Astrocyte (in vitro differentiated cells and primary cell): Measurements from ENCODE around the gene APLNR. TPM values are rescaled to one million over a fixed set of nuclear protein-coding genes. Genes with fewer than 3 reads are reported as not detected.

Source experiments
- DNase-seq: peaks from one replicate; pipeline ENCODE4 v3.0.0-alpha.2; 2010; ENCODE audit warnings: low read depth
- FAIRE-seq: peaks from 2 replicates; lab custom pipeline; 2011; peaks lifted over from hg19 to GRCh38; lab: Jason Lieb, UNC
- H2AFZ ChIP-seq: 2 replicates; pipeline ENCODE4 v1.6.0; 2012; ENCODE audit warnings: low read depth, low read length, inconsistent platforms
- H3K27ac ChIP-seq: 2 replicates; pipeline ENCODE4 v1.5.1; 2011; ENCODE audit warnings: low read depth, low read length, inconsistent platforms
- H3K27me3 ChIP-seq: 2 replicates; pipeline ENCODE4 v1.6.0; 2011; ENCODE audit warnings: low read length, inconsistent platforms; ENCODE audit not compliant: insufficient read depth
- H3K36me3 ChIP-seq: 2 replicates; pipeline ENCODE4 v1.5.1; 2011; ENCODE audit warnings: low read length, inconsistent platforms; ENCODE audit not compliant: insufficient read depth
- H3K4me1 ChIP-seq: 2 replicates; pipeline ENCODE4 v1.5.1; 2011; ENCODE audit warnings: low read length, inconsistent platforms; ENCODE audit not compliant: insufficient read depth
- H3K4me2 ChIP-seq: 2 replicates; pipeline ENCODE4 v1.6.0; 2012; ENCODE audit warnings: low read length, inconsistent platforms
- H3K4me3 ChIP-seq: 2 replicates; pipeline ENCODE4 v1.5.1; 2011; ENCODE audit warnings: low read depth, mild to moderate bottlenecking, low read length, inconsistent platforms; ENCODE audit not compliant: insufficient read depth
- H3K79me2 ChIP-seq: 2 replicates; pipeline ENCODE4 v1.6.0; 2012; ENCODE audit warnings: mild to moderate bottlenecking, low read length, inconsistent platforms; ENCODE audit not compliant: insufficient read depth
- H3K9ac ChIP-seq: 2 replicates; pipeline ENCODE4 v1.6.0; 2012; ENCODE audit warnings: mild to moderate bottlenecking, low read length, inconsistent platforms
- H3K9me3 ChIP-seq: 2 replicates; pipeline ENCODE4 v1.5.1; 2012; ENCODE audit warnings: low read depth, mild to moderate bottlenecking, low read length, inconsistent platforms; ENCODE audit not compliant: insufficient read depth
- H4K20me1 ChIP-seq: 2 replicates; pipeline ENCODE4 v1.6.0; 2012; ENCODE audit warnings: low read length, inconsistent platforms; ENCODE audit not compliant: insufficient read depth
- H3K27ac Mint-ChIP-seq: one replicate; pipeline ENCODE4 v1.8.0; 2021; ENCODE audit warnings: mild to moderate bottlenecking, mixed read lengths; ENCODE audit not compliant: unreplicated experiment
- H3K27me3 Mint-ChIP-seq: one replicate; pipeline ENCODE4 v1.8.0; 2021; ENCODE audit warnings: low read depth, mixed read lengths; ENCODE audit not compliant: unreplicated experiment
- H3K36me3 Mint-ChIP-seq: one replicate; pipeline ENCODE4 v1.8.0; 2021; ENCODE audit warnings: low read depth, mixed read lengths; ENCODE audit not compliant: unreplicated experiment
- H3K4me1 Mint-ChIP-seq: one replicate; pipeline ENCODE4 v1.8.0; 2021; ENCODE audit warnings: low read depth, mixed read lengths; ENCODE audit not compliant: unreplicated experiment
- H3K4me3 Mint-ChIP-seq: one replicate; pipeline ENCODE4 v1.8.0; 2021; ENCODE audit warnings: mild to moderate bottlenecking, moderate library complexity, mixed read lengths; ENCODE audit not compliant: unreplicated experiment
- H3K9me3 Mint-ChIP-seq: one replicate; pipeline ENCODE4 v1.8.0; 2021; ENCODE audit warnings: mild to moderate bottlenecking, mixed read lengths; ENCODE audit not compliant: unreplicated experiment
- EZH2 ChIP-seq: IDR thresholded peaks from 2 replicates; pipeline ENCODE4 v1.6.1; 2012; ENCODE audit warnings: mild to moderate bottlenecking, low read length, inconsistent platforms; ENCODE audit not compliant: insufficient read depth
- total RNA-seq: library from RNA; stranded (reverse); gene quantifications from 2 replicates; pipeline ENCODE4 v1.2.1, GENCODE V29; 2021
- TF ChIP-seq, protein P1 (sequence below): IDR thresholded peaks from 2 replicates; pipeline ENCODE4 v1.5.1; 2011; ENCODE audit warnings: low read depth, mild to moderate bottlenecking, inconsistent platforms, low read length, moderate library complexity; ENCODE audit not compliant: insufficient read depth

The APLNR gene
- total RNA-seq, 1 donor from 2014 or later: not detected

DNA sequence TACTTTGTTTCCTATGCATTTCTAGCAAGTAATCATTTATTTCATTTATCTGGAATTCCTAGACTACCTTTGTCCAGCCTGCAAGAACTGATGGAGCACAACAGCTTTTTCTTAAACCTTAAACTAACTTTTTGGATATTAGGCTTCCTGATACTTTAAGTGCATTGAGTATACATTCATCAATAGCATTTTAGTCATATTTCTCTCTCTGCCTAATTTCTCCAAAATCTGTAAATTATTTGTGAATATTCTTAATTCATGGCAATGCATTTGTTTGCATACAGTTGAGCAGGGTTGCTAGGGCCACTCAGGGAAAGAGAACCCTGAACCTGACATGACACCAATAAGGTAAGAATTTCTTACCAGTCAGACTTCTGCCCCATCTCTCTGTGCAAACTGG lies 29.1 kb upstream of the APLNR start:
- H3K79me2 ChIP-seq: no peaks in the 10 kb centered on the region
- peaks cover 3% of the 10 kb centered on the region for H3K9me3 Mint-ChIP-seq
- H3K4me1 Mint-ChIP-seq: no peaks in the 10 kb centered on the region
- FAIRE-seq: no peak
- TF ChIP-seq EZH2: no peak
- TF ChIP-seq, protein P1, sequence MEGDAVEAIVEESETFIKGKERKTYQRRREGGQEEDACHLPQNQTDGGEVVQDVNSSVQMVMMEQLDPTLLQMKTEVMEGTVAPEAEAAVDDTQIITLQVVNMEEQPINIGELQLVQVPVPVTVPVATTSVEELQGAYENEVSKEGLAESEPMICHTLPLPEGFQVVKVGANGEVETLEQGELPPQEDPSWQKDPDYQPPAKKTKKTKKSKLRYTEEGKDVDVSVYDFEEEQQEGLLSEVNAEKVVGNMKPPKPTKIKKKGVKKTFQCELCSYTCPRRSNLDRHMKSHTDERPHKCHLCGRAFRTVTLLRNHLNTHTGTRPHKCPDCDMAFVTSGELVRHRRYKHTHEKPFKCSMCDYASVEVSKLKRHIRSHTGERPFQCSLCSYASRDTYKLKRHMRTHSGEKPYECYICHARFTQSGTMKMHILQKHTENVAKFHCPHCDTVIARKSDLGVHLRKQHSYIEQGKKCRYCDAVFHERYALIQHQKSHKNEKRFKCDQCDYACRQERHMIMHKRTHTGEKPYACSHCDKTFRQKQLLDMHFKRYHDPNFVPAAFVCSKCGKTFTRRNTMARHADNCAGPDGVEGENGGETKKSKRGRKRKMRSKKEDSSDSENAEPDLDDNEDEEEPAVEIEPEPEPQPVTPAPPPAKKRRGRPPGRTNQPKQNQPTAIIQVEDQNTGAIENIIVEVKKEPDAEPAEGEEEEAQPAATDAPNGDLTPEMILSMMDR: no peak
- H3K27ac Mint-ChIP-seq: no peak overlapping the region
- no peak overlapping the region for H3K4me3 ChIP-seq
- H2AFZ ChIP-seq: no peak overlapping the region
- H3K9me3 ChIP-seq: peaks cover 3% of the 10 kb centered on the region
- H3K4me1 ChIP-seq: no peaks in the 10 kb centered on the region
- no peak overlapping the region for H3K27ac ChIP-seq
- no peak overlapping the region for H3K4me2 ChIP-seq
- no peaks in the 10 kb centered on the region for H3K27me3 ChIP-seq
- H4K20me1 ChIP-seq: no peaks in the 10 kb centered on the region
- H3K4me3 Mint-ChIP-seq: no peak overlapping the region
- no peaks in the 10 kb centered on the region for H3K36me3 ChIP-seq
- H3K36me3 Mint-ChIP-seq: no peaks in the 10 kb centered on the region
- no peak overlapping the region for H3K9ac ChIP-seq
- no peak for DNase-seq
- peaks cover 2% of the 10 kb centered on the region for H3K27me3 Mint-ChIP-seq

GRCh38 chr11:57263351-57263750 lies 26.3 kb upstream of the APLNR start:
- peaks cover 5% of the 10 kb centered on the region for H3K9me3 Mint-ChIP-seq
- no peak for DNase-seq
- H3K36me3 Mint-ChIP-seq: no peaks in the 10 kb centered on the region
- TF ChIP-seq EZH2: no peak
- TF ChIP-seq, protein P1: no peak
- H3K27ac ChIP-seq: no peak overlapping the region
- no peaks in the 10 kb centered on the region for H3K27me3 ChIP-seq
- H3K4me2 ChIP-seq: no peak overlapping the region
- no peaks in the 10 kb centered on the region for H4K20me1 ChIP-seq
- H2AFZ ChIP-seq: no peak overlapping the region
- peaks cover 4% of the 10 kb centered on the region for H3K27me3 Mint-ChIP-seq
- no peaks in the 10 kb centered on the region for H3K4me1 Mint-ChIP-seq
- no peaks in the 10 kb centered on the region for H3K36me3 ChIP-seq
- peaks cover 3% of the 10 kb centered on the region for H3K9me3 ChIP-seq
- H3K79me2 ChIP-seq: no peaks in the 10 kb centered on the region
- no peak for FAIRE-seq
- H3K27ac Mint-ChIP-seq: no peak overlapping the region
- no peaks in the 10 kb centered on the region for H3K4me1 ChIP-seq
- no peak overlapping the region for H3K4me3 ChIP-seq
- H3K4me3 Mint-ChIP-seq: no peak overlapping the region
- no peak overlapping the region for H3K9ac ChIP-seq

GRCh38 chr11:57262157-57262556 lies 25.1 kb upstream of the APLNR start:
- Mint-ChIP-seq H3K4me3 (no peak overlapping the region), H3K36me3 (no peaks in the 10 kb centered on the region), H3K27ac (no peak overlapping the region), H3K4me1 (no peaks in the 10 kb centered on the region), H3K27me3 (peaks cover 4% of the 10 kb centered on the region), H3K9me3 (peaks cover 6% of the 10 kb centered on the region)
- no peaks in the 10 kb centered on the region for H3K36me3 ChIP-seq
- no peaks in the 10 kb centered on the region for H3K79me2 ChIP-seq
- H3K4me1 ChIP-seq: no peaks in the 10 kb centered on the region
- FAIRE-seq (no peak), DNase-seq (no peak)
- H3K9ac ChIP-seq: no peak overlapping the region
- H3K27ac ChIP-seq: no peak overlapping the region
- H2AFZ ChIP-seq: no peak overlapping the region
- H3K4me2 ChIP-seq: no peak overlapping the region
- no peak overlapping the region for H3K4me3 ChIP-seq
- peaks cover 3% of the 10 kb centered on the region for H3K9me3 ChIP-seq
- no peak for TF ChIP-seq EZH2
- TF ChIP-seq, protein P1: no peak
- no peaks in the 10 kb centered on the region for H4K20me1 ChIP-seq
- no peaks in the 10 kb centered on the region for H3K27me3 ChIP-seq
